Esophagus muscularis mucosa (tissue), 4 donors: ENCODE data around the gene IKZF2.

Experiments
- CTCF ChIP-seq, 3 experiments: fragments of 200-600 bp in 2 of 3; fragments of 450-650 bp in 1 of 3; sonication (generic) in 2 of 3; IDR thresholded peaks; one replicate each; pipeline ENCODE4 v1.5.1; 2017 to 2019; ENCODE audit warnings: antibody characterized with exemption in 3 of 3, mild to moderate bottlenecking in 2 of 3, moderate library complexity in 1 of 3
- EP300 ChIP-seq: sonication (generic); formaldehyde crosslinking; IDR thresholded peaks from one replicate; pipeline ENCODE4 v1.6.1; 2017; ENCODE audit warnings: antibody characterized with exemption
- POLR2A ChIP-seq: fragments of 450-650 bp; IDR thresholded peaks from one replicate; pipeline ENCODE4 v1.6.1; 2017; ENCODE audit warnings: antibody characterized with exemption, moderate library complexity, mild to moderate bottlenecking, low read depth
- POLR2AphosphoS5 ChIP-seq, 2 donors: sonication (generic); formaldehyde crosslinking; IDR thresholded peaks; one replicate each; pipeline ENCODE4 v1.6.1; 2017; ENCODE audit warnings: antibody characterized with exemption in 2 of 2

DNA sequence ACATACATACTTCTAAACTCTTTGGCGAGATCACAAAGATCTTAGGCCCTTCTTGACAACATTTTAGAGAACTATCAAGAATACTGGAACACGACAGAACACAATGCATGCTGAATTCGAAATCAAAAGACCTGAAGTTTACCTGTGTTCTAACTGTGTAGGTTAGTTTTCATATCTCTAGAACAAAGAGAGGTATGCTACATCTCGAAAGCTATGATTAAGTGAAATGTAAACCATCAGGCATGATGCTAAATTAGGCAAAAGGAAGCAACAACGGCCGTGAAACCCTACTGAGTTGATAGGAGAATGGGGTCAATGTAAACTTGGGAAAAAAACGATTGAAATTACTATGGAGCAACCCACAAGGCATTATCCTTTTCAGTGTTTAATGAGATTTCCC is 43.7 kb downstream of the IKZF2 start:
- TF ChIP-seq CTCF (IDR thresholded peaks at IDR 0.05) (no peak), POLR2A (no peak), POLR2AphosphoS5 (IDR thresholded peaks at IDR 0.05) (no peak), EP300 (no peak)
